GM19238 (cell line): ENCODE data around the gene GDF10.

ENCODE experiments used
- DNase-seq: peaks from one replicate; pipeline ENCODE4 v3.0.0; 2011; ENCODE audit warnings: low spot score; ENCODE audit not compliant: insufficient read length

GDF10 gene

DNA sequence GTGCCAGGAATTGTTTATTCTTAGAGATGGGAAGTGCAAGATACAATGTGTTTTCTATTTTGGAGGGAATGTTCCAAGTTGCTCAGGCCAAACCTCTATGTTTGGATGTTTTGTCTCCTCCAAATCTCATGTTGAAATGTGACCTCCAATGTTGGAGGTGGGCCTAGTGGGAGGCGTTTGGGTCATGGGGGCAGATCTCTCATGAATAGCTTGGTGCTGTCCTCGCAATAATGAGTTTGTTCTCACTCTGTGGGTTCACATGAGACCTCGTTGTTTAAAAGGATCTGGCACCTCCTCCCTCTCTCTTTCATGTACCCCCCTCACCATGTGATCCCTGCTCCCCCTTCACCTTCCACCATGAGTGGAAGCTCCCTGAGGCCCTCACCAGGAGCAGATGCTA lies 8.3 kb upstream of the GDF10 start:
- no peak for DNase-seq

GRCh38 chr10:47294057-47294456 lies 5.9 kb upstream of the GDF10 start:
- no peak for DNase-seq

- DNase-seq: no peak
Observed at GRCh38 chr10:47294501-47294900, 5.5 kb upstream of the GDF10 start.

- DNase-seq: no peak
Observed at GRCh38 chr10:47295411-47295810, 4.6 kb upstream of the GDF10 start.

DNA sequence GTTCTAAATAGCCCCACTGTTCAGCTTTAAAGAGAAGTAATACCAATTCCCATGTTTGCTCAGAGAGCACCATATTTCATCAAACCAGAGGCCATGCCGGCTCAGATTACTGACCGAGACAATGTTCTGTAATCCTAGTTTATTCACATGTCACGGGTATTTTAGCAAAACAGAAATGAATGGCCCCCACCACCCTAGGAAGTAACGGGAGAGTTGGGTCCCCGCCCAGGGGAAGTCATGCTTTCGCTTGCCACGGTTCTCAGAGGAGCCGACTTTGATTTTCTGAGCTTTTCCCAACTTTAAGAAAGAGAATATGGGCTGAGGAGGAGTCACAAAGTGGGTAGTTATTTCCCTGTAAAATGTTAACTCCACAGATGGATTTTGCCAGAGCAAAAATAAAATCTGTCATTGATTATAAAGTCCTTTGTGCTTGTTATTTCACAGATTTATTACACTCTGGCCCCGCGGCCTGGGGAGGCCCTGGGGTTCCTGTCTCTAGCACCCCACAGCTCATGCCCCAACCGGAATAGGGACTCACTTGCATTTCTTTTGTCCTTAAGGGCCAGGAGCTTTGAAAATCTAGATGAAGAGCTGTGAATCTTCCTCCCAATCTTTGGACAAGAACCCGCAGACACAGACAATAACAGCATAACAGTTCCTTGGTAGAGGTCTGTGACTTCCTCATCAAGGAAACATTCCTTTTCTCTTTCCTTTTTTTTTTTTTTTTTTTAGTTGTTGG lies 3.7 kb upstream of the GDF10 start:
- DNase-seq: no peak

DNA sequence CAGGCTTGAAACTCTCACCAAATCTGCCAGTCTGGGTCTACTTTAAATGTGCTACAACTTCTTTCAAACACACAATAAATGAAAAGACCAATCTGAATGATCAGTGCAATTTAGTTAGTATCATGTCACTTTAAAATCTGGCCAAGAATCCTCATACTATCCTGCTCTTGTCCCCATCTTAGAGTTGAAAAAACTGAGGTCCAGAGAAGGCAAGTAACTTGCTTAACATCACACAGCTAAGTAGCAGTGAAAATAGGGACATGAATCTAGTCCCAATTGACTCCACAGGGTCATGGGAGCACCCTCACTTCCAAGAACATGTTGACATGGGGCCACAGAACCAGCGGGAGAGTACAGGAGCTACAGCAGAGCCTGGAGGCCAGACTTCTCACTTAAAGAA lies 3.1 kb upstream of the GDF10 start:
- no peak for DNase-seq

DNA sequence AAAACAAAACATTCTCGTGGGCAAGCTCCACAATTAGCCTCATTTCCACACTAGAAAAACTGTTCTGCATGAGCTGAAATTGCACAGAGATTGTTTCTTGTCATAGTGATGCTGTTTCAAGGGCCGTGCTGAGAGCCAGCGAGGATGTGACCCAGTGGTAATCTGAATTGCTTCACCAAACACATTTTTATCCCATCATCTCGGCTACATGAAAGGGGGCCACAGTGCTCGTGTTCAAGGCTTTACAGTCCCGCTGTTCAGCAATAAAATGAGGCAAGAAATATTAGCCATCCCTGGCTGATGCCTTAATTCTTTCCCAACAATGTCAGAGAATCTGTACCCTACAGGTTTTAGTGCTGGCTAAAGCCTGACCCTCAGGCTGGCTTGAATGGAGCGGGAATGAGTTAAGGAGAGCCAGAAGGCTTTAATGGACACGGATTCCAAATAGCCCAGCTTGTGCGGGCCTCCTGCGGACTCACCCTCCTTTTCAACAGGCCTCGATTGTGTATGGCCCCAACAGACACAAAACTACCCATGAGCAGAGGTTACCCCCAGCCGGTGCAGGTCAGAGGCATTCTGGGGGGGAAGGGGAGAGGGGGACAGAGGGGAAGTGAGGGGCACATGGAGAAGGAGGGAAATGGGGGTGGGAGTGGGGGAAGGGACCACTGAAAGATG lies 2.0 kb upstream of the GDF10 start:
- no peak for DNase-seq

- DNase-seq: no peak
Observed at GRCh38 chr10:47298715-47299114, 1.3 kb upstream of the GDF10 start.

- no peak for DNase-seq
Observed at GRCh38 chr10:47300429-47300931, 483 bp downstream of the GDF10 start.

DNA sequence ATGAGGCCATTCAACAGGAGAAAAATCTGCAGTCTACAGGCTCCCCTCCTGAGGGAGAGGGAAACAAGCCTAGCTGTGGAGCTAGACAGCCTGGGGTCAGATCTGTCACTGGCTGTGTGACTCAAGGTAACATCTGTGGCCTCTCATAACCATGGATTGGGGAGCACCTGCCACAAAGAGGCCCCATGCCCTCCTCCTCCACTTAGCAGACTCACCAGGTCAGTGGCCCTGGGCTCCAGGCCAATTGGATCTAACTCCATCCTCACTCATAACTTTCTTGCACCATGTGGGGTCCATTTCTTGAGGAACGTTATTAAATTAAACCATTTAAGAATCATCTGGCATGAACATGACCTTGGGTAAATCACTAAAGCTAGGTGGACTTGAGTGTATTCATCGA lies 1.8 kb downstream of the GDF10 start:
- DNase-seq: no peak

DNA sequence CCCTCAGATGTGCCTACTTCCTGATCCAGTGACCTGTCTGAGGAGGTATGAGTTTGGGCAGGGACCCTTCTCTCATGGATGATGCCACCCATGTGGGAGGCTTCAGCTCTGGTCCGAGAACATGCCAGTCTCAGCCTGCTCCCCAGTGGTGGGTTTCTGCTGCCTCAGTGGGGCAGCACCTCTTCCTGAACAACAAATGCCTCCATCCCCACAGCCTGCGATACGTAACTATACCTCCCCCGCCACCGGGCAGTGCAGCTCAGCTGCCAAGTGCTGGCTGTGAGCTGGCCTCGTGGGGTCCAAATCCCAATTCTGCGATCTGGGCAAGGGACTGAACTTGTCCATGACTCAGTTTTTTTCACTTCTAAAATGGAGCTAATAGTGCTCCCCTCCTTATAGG lies 3.1 kb downstream of the GDF10 start:
- DNase-seq: no peak

DNA sequence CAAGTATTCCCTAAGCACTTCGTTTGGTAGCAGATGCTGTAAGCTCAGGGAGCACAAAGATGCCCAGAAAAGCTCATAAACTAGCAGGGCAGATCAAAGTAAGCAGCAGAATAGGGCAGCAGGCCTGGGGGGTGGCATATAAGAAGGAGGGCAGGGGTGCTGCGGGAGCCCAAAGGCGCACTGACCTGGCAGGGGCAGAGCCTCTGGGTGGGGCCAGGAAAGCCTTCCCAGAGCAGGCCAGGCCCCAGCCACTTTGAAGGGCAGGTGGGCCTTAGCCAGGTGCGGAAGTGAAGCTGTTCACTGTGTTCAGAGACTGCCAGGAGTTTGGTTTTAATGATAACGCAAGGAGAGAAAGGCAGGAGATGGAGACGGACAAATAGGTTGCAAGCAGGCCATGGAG lies 3.9 kb downstream of the GDF10 start:
- no peak for DNase-seq

DNA sequence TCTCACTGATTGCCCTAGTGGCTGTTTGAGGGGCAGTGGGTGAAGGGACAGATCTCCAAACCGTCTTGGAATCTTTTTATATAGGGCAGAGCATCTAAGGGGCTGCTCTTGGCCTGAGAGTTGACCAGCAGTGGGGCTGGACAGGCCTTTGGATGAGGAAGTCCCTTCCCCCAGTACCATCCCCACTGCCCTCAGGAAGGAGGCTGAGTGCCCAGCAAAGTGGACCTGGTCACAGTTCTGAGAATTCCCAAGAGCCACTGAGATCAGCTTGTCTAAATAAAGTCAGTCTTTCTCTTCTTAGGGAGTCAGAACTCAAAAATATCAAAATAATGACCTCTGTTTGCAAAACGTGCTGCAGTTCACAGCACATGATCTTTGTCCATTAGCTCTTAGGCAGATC lies 5.6 kb downstream of the GDF10 start:
- no peak for DNase-seq

- no peak for DNase-seq
Observed at GRCh38 chr10:47306387-47307210, 6.6 kb downstream of the GDF10 start.

- DNase-seq: no peak
Observed at GRCh38 chr10:47307381-47307780, 7.4 kb downstream of the GDF10 start.

- DNase-seq: no peak
Observed at GRCh38 chr10:47308775-47309174, 8.8 kb downstream of the GDF10 start.

GRCh38 chr10:47309408-47310089 lies 9.6 kb downstream of the GDF10 start:
- no peak for DNase-seq

DNA sequence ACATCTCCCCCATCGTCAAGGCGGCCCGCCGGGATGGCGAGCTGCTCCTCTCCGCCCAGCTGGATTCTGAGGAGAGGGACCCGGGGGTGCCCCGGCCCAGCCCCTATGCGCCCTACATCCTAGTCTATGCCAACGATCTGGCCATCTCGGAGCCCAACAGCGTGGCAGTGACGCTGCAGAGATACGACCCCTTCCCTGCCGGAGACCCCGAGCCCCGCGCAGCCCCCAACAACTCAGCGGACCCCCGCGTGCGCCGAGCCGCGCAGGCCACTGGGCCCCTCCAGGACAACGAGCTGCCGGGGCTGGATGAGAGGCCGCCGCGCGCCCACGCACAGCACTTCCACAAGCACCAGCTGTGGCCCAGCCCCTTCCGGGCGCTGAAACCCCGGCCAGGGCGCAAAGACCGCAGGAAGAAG lies 10.1 kb downstream of the GDF10 start:
- DNase-seq: no peak

GRCh38 chr10:47311193-47311931 lies 11.4 kb downstream of the GDF10 start:
- no peak for DNase-seq

DNA sequence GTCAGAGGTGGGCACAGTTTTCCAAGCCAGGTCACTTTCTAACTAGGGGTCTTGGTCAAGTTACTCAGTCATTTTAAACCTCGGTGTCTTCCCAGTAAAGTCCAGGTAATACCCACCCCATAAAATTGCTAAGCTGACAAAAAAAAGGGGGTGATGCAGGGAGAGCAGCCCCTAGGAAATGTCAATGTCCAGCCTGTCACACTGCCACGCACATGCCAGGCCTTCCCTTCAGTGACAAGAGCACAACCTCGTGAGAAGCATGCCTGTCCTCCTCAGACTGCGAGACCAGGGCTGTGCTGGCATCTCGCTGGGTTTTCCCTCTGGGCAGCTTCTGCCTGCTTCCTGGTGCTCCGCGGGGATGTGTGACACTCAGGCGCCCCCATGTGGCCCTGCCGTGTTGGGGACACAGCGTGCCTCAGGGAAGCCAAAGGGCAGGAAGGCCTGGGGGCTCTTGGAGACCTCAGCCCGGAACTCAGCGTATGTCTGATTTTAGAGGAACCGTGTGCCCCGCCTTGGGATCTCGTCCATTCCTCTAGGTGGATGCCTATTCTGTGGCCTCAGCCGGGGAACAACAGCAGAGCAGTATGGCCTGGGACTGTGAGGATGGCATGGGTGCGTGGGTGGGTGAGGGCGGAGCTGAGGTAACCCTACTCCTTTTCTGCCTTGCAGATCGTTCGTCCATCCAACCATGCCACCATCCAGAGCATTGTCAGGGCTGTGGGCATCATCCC lies 12.1 kb downstream of the GDF10 start:
- DNase-seq: peak; percentile 63
